Nephron progenitor cell (in vitro differentiated cells): ENCODE measurements around the gene SLC35F4.

Experiments
- DNase-seq: peaks from one replicate; pipeline ENCODE4 v3.0.0; 2021
- H3K27ac Mint-ChIP-seq: 2 replicates; pipeline ENCODE4 v1.8.0; 2021; ENCODE audit warnings: mild to moderate bottlenecking, moderate library complexity, mixed read lengths
- H3K27me3 Mint-ChIP-seq: 2 replicates; pipeline ENCODE4 v1.8.0; 2021; ENCODE audit warnings: mild to moderate bottlenecking, low read depth, mixed read lengths; ENCODE audit not compliant: poor library complexity
- H3K36me3 Mint-ChIP-seq: 2 replicates; pipeline ENCODE4 v1.8.0; 2021; ENCODE audit warnings: low read depth, mixed read lengths
- H3K4me1 Mint-ChIP-seq: 2 replicates; pipeline ENCODE4 v1.8.0; 2021; ENCODE audit warnings: mixed read lengths
- H3K4me3 Mint-ChIP-seq: 2 replicates; pipeline ENCODE4 v1.8.0; 2021; ENCODE audit warnings: mild to moderate bottlenecking, moderate library complexity, mixed read lengths
- H3K9me3 Mint-ChIP-seq: 2 replicates; pipeline ENCODE4 v1.8.0; 2021; ENCODE audit warnings: mild to moderate bottlenecking, moderate library complexity, mixed read lengths
- TF ChIP-seq, protein P1 (sequence below): fragments of 200-600 bp; sonication (generic); IDR thresholded peaks from 2 replicates; pipeline ENCODE4 v1.5.0; 2021; ENCODE audit warnings: antibody characterized with exemption

SLC35F4 gene

DNA sequence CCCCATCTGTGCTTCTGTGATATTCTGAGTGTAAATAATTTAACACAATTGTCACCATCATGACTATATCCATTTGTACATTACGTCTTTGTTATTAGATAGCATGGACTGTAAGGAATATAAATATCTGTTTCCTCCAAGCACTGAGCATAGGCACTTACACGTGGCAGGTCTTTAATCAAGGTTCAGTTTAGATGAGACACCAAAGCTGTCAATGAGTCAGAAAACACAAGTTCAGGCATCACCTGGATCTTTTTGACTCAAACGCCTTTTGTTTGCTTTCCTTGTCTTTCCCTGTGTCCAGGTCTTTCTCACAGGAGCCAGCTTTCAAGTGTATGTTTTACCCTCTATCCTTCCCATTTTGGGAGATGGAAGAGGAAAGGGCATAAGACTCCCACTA lies 209.0 kb downstream of the SLC35F4 start:
- TF ChIP-seq, protein P1, sequence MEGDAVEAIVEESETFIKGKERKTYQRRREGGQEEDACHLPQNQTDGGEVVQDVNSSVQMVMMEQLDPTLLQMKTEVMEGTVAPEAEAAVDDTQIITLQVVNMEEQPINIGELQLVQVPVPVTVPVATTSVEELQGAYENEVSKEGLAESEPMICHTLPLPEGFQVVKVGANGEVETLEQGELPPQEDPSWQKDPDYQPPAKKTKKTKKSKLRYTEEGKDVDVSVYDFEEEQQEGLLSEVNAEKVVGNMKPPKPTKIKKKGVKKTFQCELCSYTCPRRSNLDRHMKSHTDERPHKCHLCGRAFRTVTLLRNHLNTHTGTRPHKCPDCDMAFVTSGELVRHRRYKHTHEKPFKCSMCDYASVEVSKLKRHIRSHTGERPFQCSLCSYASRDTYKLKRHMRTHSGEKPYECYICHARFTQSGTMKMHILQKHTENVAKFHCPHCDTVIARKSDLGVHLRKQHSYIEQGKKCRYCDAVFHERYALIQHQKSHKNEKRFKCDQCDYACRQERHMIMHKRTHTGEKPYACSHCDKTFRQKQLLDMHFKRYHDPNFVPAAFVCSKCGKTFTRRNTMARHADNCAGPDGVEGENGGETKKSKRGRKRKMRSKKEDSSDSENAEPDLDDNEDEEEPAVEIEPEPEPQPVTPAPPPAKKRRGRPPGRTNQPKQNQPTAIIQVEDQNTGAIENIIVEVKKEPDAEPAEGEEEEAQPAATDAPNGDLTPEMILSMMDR = no peak
- no peak overlapping the region for H3K27ac Mint-ChIP-seq
- H3K4me3 Mint-ChIP-seq = no peak overlapping the region
- peaks cover 9% of the 10 kb centered on the region for H3K4me1 Mint-ChIP-seq
- no peaks in the 10 kb centered on the region for H3K36me3 Mint-ChIP-seq
- peaks cover 3% of the 10 kb centered on the region for H3K27me3 Mint-ChIP-seq
- no peaks in the 10 kb centered on the region for H3K9me3 Mint-ChIP-seq
- DNase-seq = no peak

DNA sequence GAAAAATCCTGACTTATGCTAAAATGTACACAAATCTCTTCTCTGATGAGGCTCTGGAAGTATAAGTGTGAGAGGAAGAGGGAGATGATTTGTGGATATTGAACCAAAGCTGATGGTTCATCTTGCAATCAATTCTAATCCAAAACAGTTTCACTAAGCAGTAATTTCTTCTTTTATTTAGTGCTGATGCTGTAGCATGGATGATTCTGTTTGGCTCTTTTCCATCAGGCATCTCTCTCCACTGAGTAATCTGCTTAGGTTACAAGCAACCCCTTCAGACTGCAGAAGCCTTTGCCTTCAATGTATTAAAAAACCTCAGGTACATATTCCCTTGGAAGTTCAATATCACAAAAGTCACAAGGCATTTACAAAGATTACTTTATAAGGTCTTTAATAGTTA lies 213.1 kb downstream of the SLC35F4 start:
- TF ChIP-seq, protein P1 = no peak
- no peak overlapping the region for H3K4me3 Mint-ChIP-seq
- H3K27me3 Mint-ChIP-seq = no peaks in the 10 kb centered on the region
- H3K9me3 Mint-ChIP-seq = no peaks in the 10 kb centered on the region
- no peaks in the 10 kb centered on the region for H3K4me1 Mint-ChIP-seq
- DNase-seq = no peak
- H3K36me3 Mint-ChIP-seq = no peaks in the 10 kb centered on the region
- no peak overlapping the region for H3K27ac Mint-ChIP-seq

DNA sequence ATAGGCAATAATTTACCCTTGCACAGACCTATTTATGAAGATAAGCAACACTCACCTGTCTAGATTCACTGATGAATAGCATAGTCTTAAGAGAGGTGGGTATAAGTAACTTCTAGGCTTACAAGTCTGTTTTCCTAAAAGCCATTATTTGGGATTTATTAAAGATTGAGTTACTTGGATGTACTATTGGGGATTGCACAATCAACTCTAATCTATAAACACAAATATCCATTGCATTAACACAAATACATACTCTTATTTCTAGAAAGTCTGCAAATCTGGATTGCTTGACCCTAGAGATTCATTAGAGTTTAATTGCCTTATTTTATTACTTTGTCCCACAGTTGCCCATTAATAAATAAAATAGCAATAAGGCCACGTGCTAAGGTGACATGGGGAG lies 224.1 kb downstream of the SLC35F4 start:
- Mint-ChIP-seq H3K4me3 (no peak overlapping the region), H3K27me3 (no peaks in the 10 kb centered on the region), H3K27ac (no peak overlapping the region), H3K4me1 (no peaks in the 10 kb centered on the region), H3K36me3 (no peaks in the 10 kb centered on the region), H3K9me3 (peaks cover 14% of the 10 kb centered on the region)
- TF ChIP-seq, protein P1 = no peak
- no peak for DNase-seq

DNA sequence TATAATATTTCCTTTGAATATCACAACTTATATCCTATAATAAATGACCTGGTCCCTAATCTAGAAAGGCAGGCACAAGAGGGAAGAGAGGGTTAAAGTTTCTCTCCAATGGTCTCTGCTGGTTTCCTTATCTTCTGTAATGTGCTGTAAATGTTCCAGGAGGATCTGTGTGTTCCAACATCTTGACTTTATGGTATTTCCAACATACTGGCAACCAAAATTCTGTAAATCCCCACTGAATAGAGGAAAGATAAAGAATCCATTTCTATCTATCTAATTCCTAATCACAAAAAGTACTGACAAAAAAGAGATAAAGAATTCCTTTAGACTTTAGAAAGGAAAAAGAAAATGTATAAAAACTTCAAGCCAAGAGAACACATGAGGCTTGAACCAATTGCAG lies 225.9 kb downstream of the SLC35F4 start:
- Mint-ChIP-seq H3K4me3 (no peak overlapping the region), H3K27me3 (no peaks in the 10 kb centered on the region), H3K36me3 (no peaks in the 10 kb centered on the region), H3K27ac (no peak overlapping the region), H3K4me1 (peaks cover 4% of the 10 kb centered on the region), H3K9me3 (peaks cover 6% of the 10 kb centered on the region)
- TF ChIP-seq, protein P1 = no peak
- no peak for DNase-seq

DNA sequence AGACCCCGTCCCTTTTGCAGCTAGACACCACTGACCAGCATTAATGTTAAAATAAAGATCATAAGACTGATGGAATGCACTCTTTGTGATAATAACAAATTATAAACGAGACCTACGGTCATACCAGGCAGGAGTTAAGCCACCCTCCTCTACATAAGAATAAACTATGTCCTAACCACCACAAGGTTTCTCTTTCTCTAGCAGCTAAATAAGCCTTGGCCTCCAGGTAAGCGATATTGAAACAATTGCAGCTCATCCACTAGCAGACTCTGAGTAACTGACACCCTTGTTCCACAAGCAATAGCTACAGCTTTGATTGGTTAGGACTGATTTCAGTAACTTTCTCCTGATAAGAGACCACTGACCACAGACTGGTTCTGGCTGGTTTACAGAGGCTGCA lies 228.0 kb downstream of the SLC35F4 start:
- TF ChIP-seq, protein P1 = no peak
- H3K27ac Mint-ChIP-seq = no peak overlapping the region
- no peak overlapping the region for H3K4me3 Mint-ChIP-seq

DNA sequence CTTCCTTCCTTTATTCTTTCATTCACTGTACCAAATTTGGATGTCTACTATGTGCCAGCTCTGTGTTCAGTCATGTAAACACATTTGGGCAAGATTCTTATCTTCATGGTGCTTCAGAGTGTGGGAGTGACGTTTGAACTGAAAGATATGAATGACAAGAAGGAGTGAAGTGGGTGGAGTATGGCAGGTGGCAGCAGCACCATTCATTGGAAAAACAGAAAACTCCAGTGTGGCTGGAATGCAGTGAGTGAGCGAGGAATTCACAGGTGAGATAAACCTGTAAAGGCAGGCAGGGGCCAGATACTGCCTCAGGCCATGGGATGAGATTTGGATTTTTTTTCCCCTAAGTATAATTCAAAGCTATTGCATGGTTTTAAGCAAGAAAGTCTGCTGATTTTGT lies 231.6 kb downstream of the SLC35F4 start:
- peaks cover 4% of the 10 kb centered on the region for H3K4me1 Mint-ChIP-seq
- H3K9me3 Mint-ChIP-seq = peaks cover 3% of the 10 kb centered on the region
- no peak for DNase-seq
- TF ChIP-seq, protein P1 = no peak
- no peak overlapping the region for H3K4me3 Mint-ChIP-seq
- H3K36me3 Mint-ChIP-seq = no peaks in the 10 kb centered on the region
- H3K27ac Mint-ChIP-seq = no peak overlapping the region
- H3K27me3 Mint-ChIP-seq = peaks cover 3% of the 10 kb centered on the region

More for the DNA sequence above, 228.0 kb downstream of the SLC35F4 start:
- DNase-seq = no peak
- H3K4me1 Mint-ChIP-seq = peaks cover 4% of the 10 kb centered on the region
- H3K27me3 Mint-ChIP-seq = peaks cover 3% of the 10 kb centered on the region
- H3K36me3 Mint-ChIP-seq = no peaks in the 10 kb centered on the region
- peaks cover 3% of the 10 kb centered on the region for H3K9me3 Mint-ChIP-seq
